Thoracic aorta (tissue), 2 donors: Measurements from ENCODE around the gene FBLN5. TPM values are rescaled to one million over a fixed set of nuclear protein-coding genes. Genes with fewer than 3 reads are reported as not detected.
A peak's percentile ranks its signal among the peaks of the same experiment; 100 is the strongest.

Experiments
- ATAC-seq: fragments of 150-250 bp; one replicate; pipeline ENCODE4 v1.8.0; 2017; ENCODE audit warnings: low read depth; ENCODE audit not compliant: insufficient number of reproducible peaks, low FRiP score
- DNase-seq: peaks from one replicate; pipeline ENCODE4 v3.0.0-alpha.2; 2020; ENCODE audit warnings: low spot score
- H3K27ac ChIP-seq, 2 donors: fragments of 200-600 bp; sonication (generic); 1 replicate in 1 of 2; 2 replicates in 1 of 2; pipeline ENCODE4 v1.5.1; 2016; ENCODE audit warnings: mild to moderate bottlenecking in 2 of 2, moderate library complexity in 2 of 2
- H3K27me3 ChIP-seq: fragments of 200-600 bp; sonication (generic); replicated peaks from 2 replicates; pipeline ENCODE4 v1.6.0; 2016; ENCODE audit warnings: mild to moderate bottlenecking; ENCODE audit not compliant: insufficient read depth
- H3K36me3 ChIP-seq: fragments of 200-600 bp; sonication (generic); one replicate; pipeline ENCODE4 v1.5.1; 2016
- H3K4me1 ChIP-seq, 2 donors: fragments of 200-600 bp; sonication (generic); 1 replicate in 1 of 2; 2 replicates in 1 of 2; pipeline versions ENCODE4 v1.5.1 to v1.6.0; 2016; ENCODE audit warnings: low read depth in 2 of 2, mild to moderate bottlenecking in 1 of 2; ENCODE audit not compliant: control insufficient read depth in 1 of 2
- H3K4me3 ChIP-seq: fragments of 200-600 bp; sonication (generic); 2 replicates; pipeline ENCODE4 v1.5.1; 2016; ENCODE audit warnings: mild to moderate bottlenecking
- H3K9me3 ChIP-seq: fragments of 200-600 bp; sonication (generic); 2 replicates; pipeline ENCODE4 v1.5.1; 2016
- CTCF ChIP-seq: fragments of 200-600 bp; sonication (generic); IDR thresholded peaks from one replicate; pipeline ENCODE4 v1.5.1; 2019; ENCODE audit warnings: antibody characterized with exemption
- total RNA-seq, 2 donors: library from RNA; depleted of rRNA; stranded (reverse); fragments of >200 nt; gene quantifications; one replicate each; pipeline versions ENCODE4 v1.1.0 to v1.2.3, GENCODE V29; 2016

FBLN5 gene
- total RNA-seq, 2 donors from 2014 or later: 824 to 1,103 TPM

GRCh38 chr14:91844029-91844428 lies 103.5 kb downstream of the FBLN5 start:
- ATAC-seq (no peak), DNase-seq (no peak)
- no peak overlapping the region for H3K27ac ChIP-seq
- no peaks in the 10 kb centered on the region for H3K9me3 ChIP-seq
- H3K27me3 ChIP-seq: no peaks in the 10 kb centered on the region
- no peaks in the 10 kb centered on the region for H3K36me3 ChIP-seq
- TF ChIP-seq CTCF: no peak
- H3K4me3 ChIP-seq: no peak overlapping the region
- peaks cover 6 to 20% of the 10 kb centered on the region in 2 donors for H3K4me1 ChIP-seq

GRCh38 chr14:91843437-91843836 lies 104.1 kb downstream of the FBLN5 start:
- no peaks in the 10 kb centered on the region for H3K36me3 ChIP-seq
- H3K4me3 ChIP-seq: no peak overlapping the region
- DNase-seq: no peak
- TF ChIP-seq CTCF: no peak
- H3K4me1 ChIP-seq: peaks cover 6 to 21% of the 10 kb centered on the region in 2 donors
- ATAC-seq: no peak
- H3K9me3 ChIP-seq: no peaks in the 10 kb centered on the region
- no peaks in the 10 kb centered on the region for H3K27me3 ChIP-seq
- H3K27ac ChIP-seq: peak overlapping the region in 1 of 2 donors; percentile 11

GRCh38 chr14:91841065-91841464 lies 106.4 kb downstream of the FBLN5 start:
- no peaks in the 10 kb centered on the region for H3K27me3 ChIP-seq
- H3K36me3 ChIP-seq: no peaks in the 10 kb centered on the region
- ATAC-seq: no peak
- H3K4me1 ChIP-seq: peaks cover 8 to 40% of the 10 kb centered on the region in 2 donors
- DNase-seq: no peak
- H3K4me3 ChIP-seq: peak overlapping the region; percentile 66
- H3K9me3 ChIP-seq: no peaks in the 10 kb centered on the region
- TF ChIP-seq CTCF: no peak
- peak overlapping the region; percentile 71 to 86 for H3K27ac ChIP-seq

GRCh38 chr14:91839749-91840148 lies 107.7 kb downstream of the FBLN5 start:
- Histone ChIP-seq H3K9me3 (no peaks in the 10 kb centered on the region), H3K4me1 (peaks cover 8 to 40% of the 10 kb centered on the region in 2 donors), H3K4me3 (peak overlapping the region; percentile 66), H3K27ac (peak overlapping the region; percentile 71 to 86), H3K27me3 (no peaks in the 10 kb centered on the region), H3K36me3 (no peaks in the 10 kb centered on the region)
- TF ChIP-seq CTCF: no peak
- DNase-seq: no peak
- no peak for ATAC-seq

GRCh38 chr14:91837076-91837475 lies 110.4 kb downstream of the FBLN5 start:
- Histone ChIP-seq H3K9me3 (no peaks in the 10 kb centered on the region), H3K36me3 (no peaks in the 10 kb centered on the region), H3K4me1 (peaks cover 12 to 42% of the 10 kb centered on the region in 2 donors), H3K27me3 (no peaks in the 10 kb centered on the region), H3K4me3 (peak overlapping the region; percentile 92), H3K27ac (peak overlapping the region; percentile 86 to 90)
- TF ChIP-seq CTCF: no peak
- DNase-seq (no peak), ATAC-seq (no peak)
